Right cardiac atrium (tissue), 5 donors: ENCODE results near the gene ST8SIA6. TPM values are rescaled to one million over a fixed set of nuclear protein-coding genes. Genes with fewer than 3 reads are reported as not detected.
A peak's percentile ranks its signal among the peaks of the same experiment; 100 is the strongest.
"Not testable (repeated sequence)": the region's sequence is repeated elsewhere in the genome, so short reads cannot be mapped to it uniquely, and the experiment has no call there.

Experiments used
- ATAC-seq, 2 donors: fragments of 200-7000 bp; cut with Tn5 transposase; one replicate each; pipeline versions ENCODE4 v1.8.0 to v1.9.1; 2020; ENCODE audit warnings: moderate library complexity in 2 of 2, mild to moderate bottlenecking in 1 of 2
- DNase-seq, 3 donors: peaks; one replicate each; pipeline ENCODE4 v3.0.0-alpha.2; 2020
- H3K27ac ChIP-seq: one replicate; pipeline ENCODE4 v1.5.1; 2013; ENCODE audit warnings: mild to moderate bottlenecking, low read length, control low read depth, moderate library complexity
- H3K27me3 ChIP-seq: one replicate; pipeline ENCODE4 v1.6.1; 2013; ENCODE audit not compliant: control insufficient read depth, insufficient read depth
- H3K4me1 ChIP-seq: one replicate; pipeline ENCODE4 v1.6.1; 2013; ENCODE audit warnings: low read length; ENCODE audit not compliant: control insufficient read depth, insufficient read depth
- H3K4me3 ChIP-seq: one replicate; pipeline ENCODE4 v1.5.1; 2013; ENCODE audit warnings: low read length, control low read depth
- H3K9me3 ChIP-seq: one replicate; pipeline ENCODE4 v1.6.1; 2013; ENCODE audit warnings: low read length; ENCODE audit not compliant: control insufficient read depth
- WGBS: extraction: QIAGEN DNeasy Blood & Tissue Kit; methylation state at CpG from one replicate; pipeline ENCODE4 v1.1.7; 2013; 5-methylcytosine and 5-hydroxymethylcytosine counted together
- intact Hi-C, 4 donors: fragments of 100-400 bp; cut with DNase I; formaldehyde crosslinking; loops; one replicate each; pipeline versions ENCODE4 v1.11.0 to v1.14.0; 2022 to 2023
- polyA plus RNA-seq: library from polyadenylated mRNA; stranded (reverse); fragments of 200-250 nt; gene quantifications from one replicate; pipeline ENCODE4 v1.2.3, GENCODE V29; 2013
- total RNA-seq, 4 donors: library from RNA; stranded (reverse); fragmentation: NEBNext Ultra II Directional; extraction: Animal tissue kit (Norgen Biotek cat#: 25700); gene quantifications; one replicate each; pipeline ENCODE4 v1.2.1, GENCODE V29; 2021
- donor health status: healthy with polysubstance abuse.
- donor health status: DM: no; HTN: yes; CAD: no.
- donor health status: DM: no; HTN: no; CAD: no.
- donor health status: DM: no; HTN: yes; CAD: no; lungs with severe emphysema.
- donor health status: DM: yes; HTN: yes; CAD: no.

Gene ST8SIA6
- total and polyA plus RNA-seq, 5 donors, result 1.7 to 20.0 (median 10.9) TPM

DNA sequence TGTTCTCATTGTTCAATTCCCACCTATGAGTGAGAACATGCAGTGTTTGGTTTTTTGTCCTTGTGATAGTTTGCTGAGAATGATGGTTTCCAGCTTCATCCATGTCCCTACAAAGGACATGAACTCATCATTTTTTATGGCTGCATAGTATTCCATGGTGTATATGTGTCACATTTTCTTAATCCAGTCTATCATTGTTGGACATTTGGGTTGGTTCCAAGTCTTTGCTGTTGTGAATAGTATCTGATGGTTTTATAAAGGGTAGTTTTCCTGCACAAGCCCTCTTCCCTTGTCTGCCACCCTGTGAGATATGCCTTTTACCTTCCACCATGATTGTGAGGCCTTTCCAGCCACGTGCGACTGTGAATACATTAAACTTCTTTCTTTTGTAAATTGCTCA is 17.8 kb downstream of the ST8SIA6 start:
- not testable (repeated sequence) for ATAC-seq, H3K4me1 ChIP-seq, H3K27ac ChIP-seq, H3K4me3 ChIP-seq, H3K9me3 ChIP-seq, H3K27me3 ChIP-seq, DNase-seq
- 96% methylated on average over 2 of the region's 2 CpGs for WGBS
- intact Hi-C loops, result loop anchor here in 3 of 4 donors (10.0 kb wide), 2 partner anchors 172 to 592 kb away; no protein-coding TSS in a partner anchor

DNA sequence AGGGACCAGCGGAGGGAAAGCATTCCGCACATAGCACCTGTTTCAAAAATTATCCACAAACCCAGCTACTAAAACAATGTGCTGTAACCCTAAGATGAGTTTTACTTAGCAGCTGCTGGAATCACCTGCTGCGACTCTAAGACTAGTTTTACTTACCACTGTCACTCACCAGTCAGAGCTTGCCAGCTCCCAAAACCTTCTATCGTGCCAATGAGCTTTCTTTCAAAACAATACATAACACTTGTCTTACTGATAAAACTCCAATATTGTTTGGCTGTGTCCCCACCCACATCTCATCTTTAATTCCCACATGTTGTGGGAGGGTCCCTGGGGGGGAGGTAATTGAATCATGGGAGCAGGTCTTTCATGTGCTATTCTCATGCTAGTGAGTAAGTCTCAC is 18.4 kb downstream of the ST8SIA6 start:
- no peaks in the 10 kb centered on the region for H3K27me3 ChIP-seq
- H3K4me3 ChIP-seq, result no peak overlapping the region
- no peaks in the 10 kb centered on the region for H3K9me3 ChIP-seq
- 85% methylated on average over 4 of the region's 4 CpGs for WGBS
- ATAC-seq, result no peak
- intact Hi-C loops, result loop anchor here in 3 of 4 donors (10.0 kb wide), 2 partner anchors 171 to 591 kb away; no protein-coding TSS in a partner anchor
- DNase-seq, result no peak
- H3K27ac ChIP-seq, result no peak overlapping the region
- no peaks in the 10 kb centered on the region for H3K4me1 ChIP-seq

DNA sequence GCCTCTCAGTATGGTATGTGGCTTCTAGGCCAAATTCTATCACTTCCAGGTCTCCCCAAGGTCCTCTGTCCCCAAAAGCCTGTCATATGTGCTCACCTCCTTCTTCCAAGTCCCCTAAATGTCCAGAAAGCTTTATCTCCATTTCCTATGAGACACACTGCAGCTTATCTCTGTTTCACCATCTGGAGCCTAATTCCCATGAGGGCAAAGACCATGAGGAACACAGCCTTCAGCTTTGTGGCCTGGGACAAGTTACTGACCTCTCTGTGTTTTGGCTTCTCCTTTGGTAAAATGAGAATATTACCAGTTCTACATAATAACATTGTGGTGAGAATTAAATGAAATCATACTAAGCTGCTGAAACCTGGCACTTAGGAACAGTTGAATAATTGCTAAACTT is 19.2 kb downstream of the ST8SIA6 start:
- Histone ChIP-seq H3K9me3 (no peaks in the 10 kb centered on the region), H3K4me1 (no peaks in the 10 kb centered on the region), H3K27ac (no peak overlapping the region), H3K4me3 (no peak overlapping the region), H3K27me3 (no peaks in the 10 kb centered on the region)
- ATAC-seq (no peak), DNase-seq (no peak)
- intact Hi-C loops, result loop anchor here in 3 of 4 donors (10.0 kb wide), 2 partner anchors 170 to 590 kb away; no protein-coding TSS in a partner anchor

DNA sequence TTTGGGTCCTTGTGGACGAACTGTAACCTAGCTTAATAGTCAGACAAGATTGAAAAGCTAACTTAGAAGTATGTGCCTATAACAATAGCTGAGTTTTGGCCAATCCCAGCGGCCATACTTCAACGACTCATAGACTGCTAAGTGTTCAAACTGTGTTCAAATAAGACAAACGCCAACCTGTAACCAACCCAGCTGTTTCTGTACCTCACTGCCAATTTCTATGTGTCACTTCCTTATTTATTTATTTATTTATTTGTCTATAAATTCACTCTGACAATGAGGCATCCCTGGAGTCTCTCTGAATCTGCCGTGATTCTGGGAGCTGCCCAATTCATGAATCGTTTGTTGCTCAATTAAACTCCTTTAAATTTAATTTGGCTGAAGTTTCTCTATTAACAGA is 21.7 kb downstream of the ST8SIA6 start:
- DNase-seq (no peak), ATAC-seq (no peak)
- no peak overlapping the region for H3K4me3 ChIP-seq
- H3K27ac ChIP-seq, result no peak overlapping the region
- 74% methylated on average over 6 of the region's 6 CpGs for WGBS
- H3K9me3 ChIP-seq, result no peaks in the 10 kb centered on the region
- peaks cover 3% of the 10 kb centered on the region for H3K4me1 ChIP-seq
- H3K27me3 ChIP-seq, result no peaks in the 10 kb centered on the region
- intact Hi-C loops, result loop anchor here in 3 of 4 donors (5.0 to 10.0 kb wide), 3 partner anchors 168 to 590 kb away; no protein-coding TSS in a partner anchor

DNA sequence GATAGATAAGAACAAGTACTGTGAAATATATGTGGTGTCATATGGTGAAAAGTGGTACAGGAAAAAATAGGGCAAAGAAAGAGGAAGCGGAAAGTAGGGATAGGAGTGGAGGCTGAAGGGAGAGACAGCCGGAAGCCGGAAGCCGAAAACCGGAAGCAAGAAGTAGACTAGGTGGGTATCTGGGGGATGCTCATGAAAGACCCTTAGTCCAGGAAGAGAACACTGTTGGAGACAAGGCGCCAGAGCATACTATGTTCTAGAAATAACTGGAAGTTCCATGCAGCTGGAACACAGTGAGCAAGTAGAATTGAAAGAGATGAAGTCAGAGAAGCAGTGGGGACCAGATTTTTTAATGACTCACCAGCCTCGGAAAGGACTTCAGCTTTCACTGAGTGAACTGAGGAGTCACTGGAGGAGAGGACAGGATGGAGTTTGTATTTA is 22.5 kb downstream of the ST8SIA6 start:
- ATAC-seq, result no peak
- intact Hi-C loops, result loop anchor here in 3 of 4 donors (5.0 to 10.0 kb wide), 3 partner anchors 167 to 590 kb away; no protein-coding TSS in a partner anchor
- 59% methylated on average over 7 of the region's 7 CpGs for WGBS

DNA sequence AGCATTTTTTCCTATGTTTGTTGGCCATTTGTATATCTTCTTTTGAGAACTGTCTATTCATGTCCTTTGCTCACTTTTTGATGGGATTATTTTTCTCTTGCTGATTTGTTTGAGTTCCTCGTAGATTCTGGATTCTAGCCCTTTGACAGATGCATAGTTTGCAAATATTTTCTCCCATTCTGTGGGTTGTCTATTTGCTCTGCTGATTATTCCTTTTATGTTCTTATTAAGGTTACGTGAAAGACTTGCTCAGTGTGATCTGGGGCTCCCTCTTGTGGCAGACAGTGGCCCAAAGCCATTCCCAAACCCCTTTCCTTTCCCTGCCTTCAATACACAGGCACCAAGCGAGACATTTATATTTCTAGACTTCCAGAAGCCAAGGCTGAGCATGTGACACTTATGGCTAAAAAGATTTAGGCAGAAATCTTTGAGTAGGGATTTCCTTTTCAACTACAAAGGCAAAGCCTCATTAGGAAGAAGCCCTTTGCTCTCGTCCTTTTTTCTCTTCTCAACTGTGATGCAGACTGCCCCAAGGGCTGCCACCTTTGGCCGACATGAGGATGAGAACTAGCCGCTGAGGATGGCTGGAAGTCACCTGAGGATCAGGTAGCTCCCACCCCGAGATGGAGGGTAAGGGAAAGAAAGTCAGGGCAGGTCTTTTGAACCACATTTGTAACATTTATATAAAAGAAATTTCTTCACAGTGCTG is 23.6 kb downstream of the ST8SIA6 start:
- Histone ChIP-seq H3K9me3 (no peaks in the 10 kb centered on the region), H3K27ac (no peak overlapping the region), H3K27me3 (no peaks in the 10 kb centered on the region), H3K4me1 (peaks cover 6% of the 10 kb centered on the region), H3K4me3 (no peak overlapping the region)
- WGBS, result 25% methylated on average over 7 of the region's 7 CpGs
- ATAC-seq, result peak; percentile 57 to 68
- intact Hi-C loops, result loop anchor here in 3 of 4 donors (5.0 to 10.0 kb wide), 3 partner anchors 166 to 588 kb away; no protein-coding TSS in a partner anchor
- peak; percentile 76 to 90 (median 84) for DNase-seq

More for the DNA sequence above, 22.5 kb downstream of the ST8SIA6 start:
- DNase-seq, result no peak
- peaks cover 3% of the 10 kb centered on the region for H3K4me1 ChIP-seq
- no peaks in the 10 kb centered on the region for H3K9me3 ChIP-seq
- H3K27me3 ChIP-seq, result no peaks in the 10 kb centered on the region
- H3K4me3 ChIP-seq, result no peak overlapping the region
- no peak overlapping the region for H3K27ac ChIP-seq

DNA sequence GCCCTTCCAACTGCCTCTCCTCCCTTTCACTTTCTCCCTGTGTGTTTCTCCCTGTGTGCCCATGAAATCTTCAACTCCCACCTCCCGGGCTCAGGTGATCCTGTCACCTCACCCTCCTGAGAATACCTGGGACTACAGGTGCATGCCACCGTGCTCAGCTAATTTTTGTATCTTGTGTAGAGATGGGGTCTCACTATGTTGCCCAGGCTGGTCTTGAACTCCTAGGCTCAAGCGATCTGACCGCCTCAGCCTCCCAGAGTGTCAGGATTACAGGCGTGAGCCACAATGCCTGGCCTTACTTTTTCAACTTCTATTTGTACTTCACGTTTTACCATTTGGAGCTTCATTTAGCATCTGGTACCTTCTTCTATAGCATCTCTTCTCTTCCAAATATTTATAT is 24.9 kb downstream of the ST8SIA6 start:
- DNase-seq, result no peak
- H3K27ac ChIP-seq, result peak overlapping the region; percentile 48
- WGBS, result 92% methylated on average over 6 of the region's 6 CpGs
- ATAC-seq, result no peak
- no peaks in the 10 kb centered on the region for H3K9me3 ChIP-seq
- H3K4me1 ChIP-seq, result peaks cover 6% of the 10 kb centered on the region
- intact Hi-C loops, result no loop called here
- no peaks in the 10 kb centered on the region for H3K27me3 ChIP-seq
- H3K4me3 ChIP-seq, result no peak overlapping the region

DNA sequence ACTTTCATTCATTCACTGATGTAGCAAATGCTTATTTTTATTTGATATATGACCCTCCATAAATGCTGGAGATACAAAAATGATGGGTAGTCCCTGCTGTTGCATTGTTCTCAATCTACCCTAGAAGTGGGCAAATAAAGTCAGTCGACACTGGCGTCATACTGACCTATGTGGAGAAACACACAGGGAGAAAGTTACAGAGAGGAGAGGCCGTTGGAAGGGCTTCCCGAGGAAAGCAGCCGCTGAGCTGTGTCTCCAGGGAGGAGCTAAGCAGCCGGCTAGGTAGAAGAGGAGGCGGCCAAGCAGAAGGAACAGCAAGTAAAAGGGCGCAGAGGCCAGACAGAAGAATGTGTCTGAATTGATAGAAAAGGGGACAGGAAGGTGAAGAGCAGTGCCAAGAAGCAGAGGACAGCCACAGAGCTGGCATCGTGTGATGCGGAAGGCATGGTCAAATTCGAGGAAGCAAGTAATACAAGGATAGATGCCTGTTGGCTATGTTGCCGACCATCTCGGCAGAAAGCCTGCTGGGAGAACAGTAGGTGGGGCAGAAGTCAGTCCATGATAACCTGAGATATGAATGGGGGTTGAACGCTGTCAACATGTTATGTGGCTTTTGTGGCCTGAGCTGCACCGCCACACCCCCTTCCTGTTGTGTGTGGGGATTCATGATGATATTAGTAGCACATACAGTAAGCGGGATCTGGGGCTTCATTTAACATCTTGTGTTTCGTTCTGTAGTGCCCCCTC is 25.9 kb downstream of the ST8SIA6 start:
- ATAC-seq (peak; percentile 60 to 64), DNase-seq (peak; percentile 23 to 65 (median 49))
- intact Hi-C loops, result no loop called here
- Histone ChIP-seq H3K4me1 (peaks cover 6% of the 10 kb centered on the region), H3K4me3 (no peak overlapping the region), H3K27ac (no peak overlapping the region), H3K27me3 (no peaks in the 10 kb centered on the region), H3K9me3 (no peaks in the 10 kb centered on the region)
- WGBS, result 46% methylated on average over 17 of the region's 17 CpGs

DNA sequence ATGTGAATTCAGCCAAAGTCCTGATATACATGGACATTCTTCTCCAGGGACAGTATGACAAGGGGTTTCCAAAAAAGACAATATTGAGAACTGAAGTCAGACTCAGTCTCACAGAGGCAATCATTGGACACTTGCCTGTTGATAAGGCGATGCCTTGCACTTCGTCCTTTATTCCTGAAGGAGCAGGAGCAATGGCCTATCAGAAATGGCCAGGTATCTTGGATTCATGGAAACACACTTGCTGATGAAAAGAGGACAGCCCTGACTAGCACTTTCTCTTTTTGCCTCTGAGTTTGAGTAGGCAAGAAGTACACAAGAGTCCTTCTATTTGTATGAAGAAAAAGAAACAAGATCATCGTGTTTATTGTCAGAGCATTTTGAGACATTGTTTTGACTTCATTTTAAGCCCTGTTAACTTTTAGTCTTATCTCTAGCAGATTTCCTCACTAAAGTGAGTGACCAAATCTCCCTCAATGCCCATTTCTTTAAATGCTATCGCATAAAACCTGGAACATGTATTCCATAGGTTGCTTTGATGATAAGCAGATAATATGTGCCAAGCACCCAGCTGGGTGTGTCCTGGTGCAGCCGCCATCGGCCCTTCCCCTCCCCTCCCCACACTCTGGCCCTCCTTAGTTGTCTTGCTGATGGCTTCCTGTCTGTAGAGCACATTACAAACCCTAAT is 26.6 kb downstream of the ST8SIA6 start:
- no peak for DNase-seq
- no peak overlapping the region for H3K27ac ChIP-seq
- peaks cover 6% of the 10 kb centered on the region for H3K4me1 ChIP-seq
- H3K9me3 ChIP-seq, result no peaks in the 10 kb centered on the region
- ATAC-seq, result no peak
- H3K27me3 ChIP-seq, result no peaks in the 10 kb centered on the region
- 40% methylated on average over 6 of the region's 6 CpGs for WGBS
- intact Hi-C loops, result no loop called here
- no peak overlapping the region for H3K4me3 ChIP-seq

DNA sequence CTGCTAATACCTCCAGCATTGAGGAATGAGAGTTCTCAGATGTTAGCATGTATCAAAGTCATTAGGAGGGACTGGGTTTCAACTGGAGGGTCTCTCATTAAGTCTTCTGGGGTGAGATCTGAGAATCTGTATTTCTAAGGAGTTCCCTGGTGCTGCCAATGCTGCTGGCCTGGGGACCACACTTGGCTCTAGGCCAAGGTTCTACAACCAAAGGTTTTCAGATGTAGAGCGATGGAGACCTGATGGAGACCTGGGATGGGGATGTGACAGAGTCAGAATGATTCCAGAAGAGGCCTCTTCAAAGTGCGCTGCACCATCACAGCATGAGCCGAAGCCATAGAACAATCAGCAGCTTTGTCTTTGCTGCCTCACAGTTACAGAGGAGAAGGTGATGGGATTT is 27.2 kb downstream of the ST8SIA6 start:
- ATAC-seq, result no peak
- intact Hi-C loops, result no loop called here
- Histone ChIP-seq H3K27ac (no peak overlapping the region), H3K9me3 (no peaks in the 10 kb centered on the region), H3K4me1 (peaks cover 6% of the 10 kb centered on the region), H3K27me3 (no peaks in the 10 kb centered on the region), H3K4me3 (no peak overlapping the region)
- 96% methylated on average over 3 of the region's 3 CpGs for WGBS
- DNase-seq, result no peak
